ENCODE results near the gene KCNQ1.

The KCNQ1 gene

DNA sequence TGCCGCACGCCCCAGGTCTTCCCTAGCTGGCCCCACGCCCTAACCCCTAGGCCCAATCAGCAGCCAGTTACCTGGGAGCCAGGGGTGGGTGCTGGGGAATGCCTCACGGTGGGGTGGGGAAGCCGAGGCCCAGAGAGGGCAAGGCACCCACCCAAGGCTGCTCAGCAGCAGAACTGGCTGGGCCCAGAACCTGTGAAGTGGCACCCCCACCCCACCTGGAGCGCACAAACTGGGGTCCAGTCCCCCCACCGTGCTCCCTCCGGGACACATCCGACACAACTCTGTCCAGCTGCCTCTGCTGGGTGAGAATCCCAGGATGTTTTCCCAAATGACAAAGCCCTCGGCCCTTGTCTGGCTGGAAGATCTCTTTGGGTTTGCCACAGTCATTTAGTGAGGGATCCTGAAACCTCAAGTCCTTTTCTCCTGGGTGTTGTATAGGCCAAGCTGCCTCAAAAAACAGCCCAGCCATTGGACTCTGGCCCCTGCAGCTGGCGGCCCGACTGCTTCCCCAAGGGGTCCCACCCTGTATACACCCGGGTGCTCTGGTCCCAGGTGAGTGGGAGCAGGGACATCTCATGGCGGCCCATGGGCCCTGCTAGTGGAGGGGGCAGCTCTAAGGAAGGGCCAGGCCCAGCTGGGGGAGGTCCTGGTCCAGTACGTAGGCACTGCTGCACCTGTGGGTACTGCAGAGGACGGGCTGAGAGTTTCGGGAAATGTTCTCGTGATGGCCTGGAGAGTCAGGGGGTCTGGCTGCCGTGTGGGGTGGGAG, 23.4 kb upstream of the KCNQ1 start:
- no peaks in the 10 kb centered on the region for H3K36me3 ChIP-seq (ENCODE audit: control insufficient read depth, insufficient read depth, low read length)
- TF ChIP-seq, protein P1, sequence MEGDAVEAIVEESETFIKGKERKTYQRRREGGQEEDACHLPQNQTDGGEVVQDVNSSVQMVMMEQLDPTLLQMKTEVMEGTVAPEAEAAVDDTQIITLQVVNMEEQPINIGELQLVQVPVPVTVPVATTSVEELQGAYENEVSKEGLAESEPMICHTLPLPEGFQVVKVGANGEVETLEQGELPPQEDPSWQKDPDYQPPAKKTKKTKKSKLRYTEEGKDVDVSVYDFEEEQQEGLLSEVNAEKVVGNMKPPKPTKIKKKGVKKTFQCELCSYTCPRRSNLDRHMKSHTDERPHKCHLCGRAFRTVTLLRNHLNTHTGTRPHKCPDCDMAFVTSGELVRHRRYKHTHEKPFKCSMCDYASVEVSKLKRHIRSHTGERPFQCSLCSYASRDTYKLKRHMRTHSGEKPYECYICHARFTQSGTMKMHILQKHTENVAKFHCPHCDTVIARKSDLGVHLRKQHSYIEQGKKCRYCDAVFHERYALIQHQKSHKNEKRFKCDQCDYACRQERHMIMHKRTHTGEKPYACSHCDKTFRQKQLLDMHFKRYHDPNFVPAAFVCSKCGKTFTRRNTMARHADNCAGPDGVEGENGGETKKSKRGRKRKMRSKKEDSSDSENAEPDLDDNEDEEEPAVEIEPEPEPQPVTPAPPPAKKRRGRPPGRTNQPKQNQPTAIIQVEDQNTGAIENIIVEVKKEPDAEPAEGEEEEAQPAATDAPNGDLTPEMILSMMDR (IDR thresholded peaks at IDR 0.05; ENCODE audit: insufficient read depth, low read length, poor library complexity, severe bottlenecking), result no peak
- H3K27me3 ChIP-seq (replicated peaks; ENCODE audit: control insufficient read depth, insufficient read depth, low read length), result no peaks in the 10 kb centered on the region; the same call in 1 of the 2 replicates
- H3K4me3 ChIP-seq (replicated peaks; ENCODE audit: low read depth, low read length), result no peak overlapping the region
- DNase-seq (ENCODE audit: extremely low read depth, insufficient read length), result no peak

DNA sequence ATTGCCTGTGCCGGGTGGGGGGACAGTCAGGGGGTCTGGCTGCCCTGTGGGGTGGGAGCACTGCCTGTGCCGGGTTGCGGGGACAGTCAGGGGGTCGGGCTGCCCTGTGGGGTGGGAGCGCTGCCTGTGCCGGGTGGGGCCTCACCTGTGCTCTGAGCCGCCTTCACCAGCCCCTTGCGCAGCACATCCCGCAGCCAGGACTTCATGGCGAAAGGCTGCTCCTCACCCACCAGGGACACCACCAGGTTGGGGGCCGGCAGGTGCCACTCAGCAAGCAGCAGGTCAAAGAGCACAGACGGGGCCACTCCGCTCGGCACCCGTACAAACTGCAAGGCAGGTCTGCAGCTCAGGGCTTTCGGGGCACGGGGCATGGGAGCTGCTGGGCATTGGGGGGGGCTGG, 22.8 kb upstream of the KCNQ1 start:
- no peaks in the 10 kb centered on the region for H3K36me3 ChIP-seq (ENCODE audit: control insufficient read depth, insufficient read depth, low read length)
- H3K4me3 ChIP-seq (replicated peaks; ENCODE audit: low read depth, low read length), result no peak overlapping the region
- TF ChIP-seq, protein P1 (IDR thresholded peaks at IDR 0.05; ENCODE audit: insufficient read depth, low read length, poor library complexity, severe bottlenecking), result no peak
- DNase-seq (ENCODE audit: extremely low read depth, insufficient read length), result no peak
- H3K27me3 ChIP-seq (replicated peaks; ENCODE audit: control insufficient read depth, insufficient read depth, low read length), result no peaks in the 10 kb centered on the region; the same call in 1 of the 2 replicates

- Histone ChIP-seq H3K27me3 (replicated peaks; ENCODE audit: control insufficient read depth, insufficient read depth, low read length) (no peaks in the 10 kb centered on the region; the same call in 1 of the 2 replicates), H3K4me3 (replicated peaks; ENCODE audit: low read depth, low read length) (no peak overlapping the region), H3K36me3 (ENCODE audit: control insufficient read depth, insufficient read depth, low read length) (no peaks in the 10 kb centered on the region)
- TF ChIP-seq, protein P1 (IDR thresholded peaks at IDR 0.05; ENCODE audit: insufficient read depth, low read length, poor library complexity, severe bottlenecking), result no peak
- DNase-seq (ENCODE audit: extremely low read depth, insufficient read length), result no peak
These were observed 22.2 kb upstream of the KCNQ1 start for GRCh38 chr11:2422461-2423156.

GRCh38 chr11:2423157-2424025, 21.4 kb upstream of the KCNQ1 start:
- Histone ChIP-seq H3K27me3 (replicated peaks; ENCODE audit: control insufficient read depth, insufficient read depth, low read length) (no peaks in the 10 kb centered on the region; the same call in 1 of the 2 replicates), H3K4me3 (replicated peaks; ENCODE audit: low read depth, low read length) (no peak overlapping the region), H3K36me3 (ENCODE audit: control insufficient read depth, insufficient read depth, low read length) (no peaks in the 10 kb centered on the region)
- DNase-seq (ENCODE audit: extremely low read depth, insufficient read length), result no peak
- TF ChIP-seq, protein P1 (IDR thresholded peaks at IDR 0.05; ENCODE audit: insufficient read depth, low read length, poor library complexity, severe bottlenecking), result no peak

DNA sequence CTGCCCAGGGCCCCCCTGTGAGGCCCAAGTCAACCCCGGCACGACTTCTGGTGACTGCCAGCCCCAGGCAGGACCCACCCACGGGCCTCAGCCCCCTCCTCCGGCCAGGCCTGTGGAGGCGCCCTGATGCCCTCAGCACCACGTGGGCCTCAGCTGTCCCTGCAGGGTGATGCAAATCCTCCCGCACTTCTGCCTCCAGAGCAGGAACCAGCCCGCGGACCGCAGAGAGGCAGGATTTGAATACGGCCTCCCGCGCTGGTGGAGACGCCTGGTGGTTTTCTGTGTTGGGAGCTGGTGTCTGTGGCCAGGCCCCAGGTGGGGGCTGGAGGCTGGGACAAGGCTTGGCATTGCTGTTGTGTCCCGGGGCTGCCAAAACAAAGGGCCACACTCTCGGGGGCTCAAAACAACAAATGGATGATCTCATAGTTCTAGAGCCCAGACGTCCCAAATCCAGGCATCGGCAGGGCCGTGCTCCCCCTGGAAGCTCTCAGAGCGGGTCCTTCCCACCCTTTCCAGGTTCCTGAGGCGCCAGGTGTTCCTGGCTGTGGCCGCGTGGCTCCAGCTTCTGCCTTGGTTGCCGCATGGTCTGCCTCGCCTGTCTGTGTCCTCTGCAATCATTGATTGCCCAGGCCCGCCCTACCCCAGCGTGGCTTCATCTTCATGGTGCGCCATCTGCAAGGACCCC, 19.9 kb upstream of the KCNQ1 start:
- Histone ChIP-seq H3K36me3 (ENCODE audit: control insufficient read depth, insufficient read depth, low read length) (no peaks in the 10 kb centered on the region), H3K27me3 (replicated peaks; ENCODE audit: control insufficient read depth, insufficient read depth, low read length) (no peaks in the 10 kb centered on the region; the same call in 1 of the 2 replicates), H3K4me3 (replicated peaks; ENCODE audit: low read depth, low read length) (no peak overlapping the region)
- TF ChIP-seq, protein P1 (IDR thresholded peaks at IDR 0.05; ENCODE audit: insufficient read depth, low read length, poor library complexity, severe bottlenecking), result no peak
- no peak for DNase-seq (ENCODE audit: extremely low read depth, insufficient read length)

Data from GM06990 (cell line).